Suprapubic skin (tissue), 4 donors: ENCODE data around the gene EIF3A. TPM values are rescaled to one million over a fixed set of nuclear protein-coding genes. Genes with fewer than 3 reads are reported as not detected.
A peak's percentile ranks its signal among the peaks of the same experiment; 100 is the strongest.

Source experiments
- DNase-seq, 2 donors: peaks; one replicate each; pipeline ENCODE4 v3.0.0-alpha.2; 2019; ENCODE audit warnings: low spot score in 2 of 2
- H3K27ac ChIP-seq: fragments of 200-600 bp; sonication (generic); one replicate; pipeline ENCODE4 v1.5.1; 2019
- H3K27me3 ChIP-seq: fragments of 200-600 bp; sonication (generic); one replicate; pipeline ENCODE4 v1.5.1; 2019
- H3K36me3 ChIP-seq: fragments of 200-600 bp; sonication (generic); one replicate; pipeline ENCODE4 v1.5.1; 2019
- H3K4me1 ChIP-seq: fragments of 200-600 bp; sonication (generic); one replicate; pipeline ENCODE4 v1.5.1; 2019
- H3K4me3 ChIP-seq: fragments of 200-600 bp; sonication (generic); one replicate; pipeline ENCODE4 v1.5.1; 2019; ENCODE audit warnings: mild to moderate bottlenecking
- H3K9me3 ChIP-seq: fragments of 200-600 bp; sonication (generic); one replicate; pipeline ENCODE4 v1.5.1; 2019
- CTCF ChIP-seq, 2 donors: fragments of 200-600 bp in 1 of 2; fragments of 450-650 bp in 1 of 2; sonication (generic) in 1 of 2; IDR thresholded peaks; one replicate each; pipeline ENCODE4 v1.5.1; 2016 to 2019; ENCODE audit warnings: antibody characterized with exemption in 2 of 2, mild to moderate bottlenecking in 1 of 2, moderate library complexity in 1 of 2
- EP300 ChIP-seq: sonication (generic); formaldehyde crosslinking; IDR thresholded peaks from one replicate; pipeline ENCODE4 v1.6.1; 2017; ENCODE audit warnings: antibody characterized with exemption
- POLR2A ChIP-seq, 2 donors: fragments of 450-650 bp; IDR thresholded peaks; one replicate each; pipeline ENCODE4 v1.6.1; 2017; ENCODE audit warnings: antibody characterized with exemption in 2 of 2, mild to moderate bottlenecking in 2 of 2, moderate library complexity in 2 of 2
- POLR2AphosphoS5 ChIP-seq, 3 donors: sonication (generic); formaldehyde crosslinking; IDR thresholded peaks; one replicate each; pipeline ENCODE4 v1.6.1; 2017; ENCODE audit warnings: antibody characterized with exemption in 3 of 3
- WGBS: methylation state at CpG from one replicate; pipeline ENCODE4 v1.1.5; 2018; 5-methylcytosine and 5-hydroxymethylcytosine counted together
- total RNA-seq, 4 donors: library from RNA; depleted of rRNA; stranded (reverse); fragments of >200 nt; gene quantifications; one replicate each; pipeline ENCODE4 v1.1.0, GENCODE V29; 2016

Gene EIF3A
- total RNA-seq, 4 donors from 2014 or later, result 116 to 148 (median 123) TPM

GRCh38 chr10:119039161-119039560, 41.5 kb downstream of the EIF3A start:
- Histone ChIP-seq H3K9me3 (no peaks in the 10 kb centered on the region), H3K4me3 (no peak overlapping the region), H3K27ac (no peak overlapping the region), H3K36me3 (peaks cover 91% of the 10 kb centered on the region), H3K4me1 (no peaks in the 10 kb centered on the region), H3K27me3 (no peaks in the 10 kb centered on the region)
- DNase-seq, result no peak
- WGBS, result 64% methylated on average over 1 of the region's 1 CpG
- TF ChIP-seq POLR2AphosphoS5 (IDR thresholded peaks at IDR 0.05) (no peak), POLR2A (IDR thresholded peaks at IDR 0.05) (no peak), CTCF (IDR thresholded peaks at IDR 0.05) (no peak), EP300 (no peak)

DNA sequence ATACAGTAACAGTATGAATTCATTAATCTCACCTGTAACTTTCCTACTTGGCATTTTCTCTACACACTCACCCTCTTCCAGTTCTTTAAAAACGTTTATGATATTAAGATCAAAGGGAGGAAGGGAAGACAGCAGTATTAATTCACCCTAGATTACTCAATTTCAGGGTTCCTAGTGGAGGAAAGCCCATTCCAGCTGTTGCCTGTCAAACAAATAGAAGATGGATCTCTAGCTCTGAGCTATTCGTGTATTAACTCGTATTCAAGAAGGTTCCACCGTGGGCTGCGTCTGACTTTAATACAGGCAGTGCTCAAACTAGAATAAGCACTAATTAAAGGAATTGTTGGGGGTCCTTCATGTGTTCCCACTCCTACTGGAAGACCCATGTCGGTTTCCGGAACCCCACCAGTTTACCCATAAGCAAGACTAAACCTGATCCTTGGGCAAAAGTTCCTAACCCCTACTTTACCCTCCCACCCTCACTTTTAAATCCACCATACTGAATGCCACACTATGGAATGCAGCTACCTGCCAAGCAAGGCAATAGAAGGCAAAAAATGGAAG, 49.0 kb downstream of the EIF3A start:
- DNase-seq, result no peak
- 51% methylated on average over 7 of the region's 7 CpGs for WGBS
- H3K9me3 ChIP-seq, result no peaks in the 10 kb centered on the region
- TF ChIP-seq CTCF (IDR thresholded peaks at IDR 0.05) (no peak), EP300 (no peak), POLR2AphosphoS5 (IDR thresholded peaks at IDR 0.05) (no peak), POLR2A (IDR thresholded peaks at IDR 0.05) (no peak)
- peaks cover 33% of the 10 kb centered on the region for H3K36me3 ChIP-seq
- H3K4me3 ChIP-seq, result no peak overlapping the region
- H3K27me3 ChIP-seq, result no peaks in the 10 kb centered on the region
- H3K27ac ChIP-seq, result no peak overlapping the region
- H3K4me1 ChIP-seq, result peaks cover 18% of the 10 kb centered on the region

GRCh38 chr10:119030421-119031250, 50.0 kb downstream of the EIF3A start:
- H3K4me3 ChIP-seq, result peak overlapping the region; percentile 71
- no peak for TF ChIP-seq POLR2AphosphoS5 (IDR thresholded peaks at IDR 0.05)
- TF ChIP-seq EP300, result no peak
- no peak for TF ChIP-seq POLR2A (IDR thresholded peaks at IDR 0.05)
- no peak for TF ChIP-seq CTCF (IDR thresholded peaks at IDR 0.05)
- peaks cover 22% of the 10 kb centered on the region for H3K4me1 ChIP-seq
- H3K27ac ChIP-seq, result no peak overlapping the region
- H3K9me3 ChIP-seq, result no peaks in the 10 kb centered on the region
- no peak for DNase-seq
- no peaks in the 10 kb centered on the region for H3K27me3 ChIP-seq
- 31% methylated on average over 10 of the region's 65 CpGs for WGBS
- H3K36me3 ChIP-seq, result peaks cover 23% of the 10 kb centered on the region

- WGBS, result 0% methylated on average over 6 of the region's 136 CpGs
- Histone ChIP-seq H3K9me3 (no peaks in the 10 kb centered on the region), H3K36me3 (peaks cover 23% of the 10 kb centered on the region), H3K27ac (peak within 1 kb of the TSS; percentile 6), H3K27me3 (no peaks in the 10 kb centered on the region), H3K4me1 (peaks cover 30% of the 10 kb centered on the region), H3K4me3 (peak within 1 kb of the TSS; percentile 71)
- no peak for TF ChIP-seq POLR2AphosphoS5 (IDR thresholded peaks at IDR 0.05)
- TF ChIP-seq CTCF (IDR thresholded peaks at IDR 0.05), result no peak
- TF ChIP-seq POLR2A (IDR thresholded peaks at IDR 0.05), result no peak
- no peak for TF ChIP-seq EP300
- DNase-seq, result no peak
These were observed 50.8 kb downstream of the EIF3A start, which contains the start of gene NANOS1 for GRCh38 chr10:119029613-119030420. Gene NANOS1, plus strand, starts transcription at chr10:119029714. Its CDS starts 88 bp downstream, at chr10:119029802.
